OCI-LY1 (cell line): Measurements from ENCODE around the gene NFKBIL1.

Source experiments
- H2AFZ ChIP-seq: fragments of 200-600 bp; sonication (generic), shearing (Covaris generic); 2 replicates; pipeline ENCODE4 v1.6.0; 2014; ENCODE audit warnings: antibody characterized with exemption, mild to moderate bottlenecking, low read length
- H3F3A ChIP-seq: fragments of 200-600 bp; sonication (generic), shearing (Covaris generic); 2 replicates; pipeline ENCODE4 v1.6.0; 2014; ENCODE audit warnings: mild to moderate bottlenecking, antibody characterized with exemption, low read length, moderate library complexity; ENCODE audit not compliant: insufficient read depth
- H3K27ac ChIP-seq: fragments of 200-600 bp; sonication (generic); 2 replicates; pipeline ENCODE4 v1.5.1; 2014; ENCODE audit warnings: low read length, mixed run types, mild to moderate bottlenecking, low read depth; ENCODE audit not compliant: poor library complexity, severe bottlenecking
- H3K27me3 ChIP-seq: fragments of 200-600 bp; sonication (generic); 2 replicates; pipeline ENCODE4 v1.6.0; 2014; ENCODE audit warnings: antibody characterized with exemption, mild to moderate bottlenecking, low read length, moderate library complexity; ENCODE audit not compliant: insufficient read depth
- H3K36me3 ChIP-seq: fragments of 200-600 bp; sonication (generic); 2 replicates; pipeline ENCODE4 v1.6.1; 2014; ENCODE audit warnings: mild to moderate bottlenecking, antibody characterized with exemption, low read length, moderate library complexity, mixed read lengths; ENCODE audit not compliant: insufficient read depth
- H3K4me1 ChIP-seq: fragments of 200-600 bp; sonication (generic); 2 replicates; pipeline ENCODE4 v1.5.1; 2014; ENCODE audit warnings: mild to moderate bottlenecking, low read length, moderate library complexity; ENCODE audit not compliant: insufficient read depth, severe bottlenecking
- H3K4me2 ChIP-seq: fragments of 200-600 bp; sonication (generic), shearing (Covaris generic); 2 replicates; pipeline ENCODE4 v1.6.1; 2014; ENCODE audit warnings: low read length
- H3K4me3 ChIP-seq: fragments of 200-600 bp; sonication (generic); 2 replicates; pipeline ENCODE4 v1.5.1; 2014; ENCODE audit warnings: low read length, low read depth, mild to moderate bottlenecking, mixed read lengths; ENCODE audit not compliant: poor library complexity, severe bottlenecking
- H3K79me2 ChIP-seq: fragments of 200-600 bp; shearing (Covaris generic); 2 replicates; pipeline ENCODE4 v1.6.1; 2016; ENCODE audit warnings: mixed run types, low read length, mixed read lengths; ENCODE audit not compliant: insufficient read depth
- H3K9ac ChIP-seq: fragments of 200-600 bp; sonication (generic), shearing (Covaris generic); 2 replicates; pipeline ENCODE4 v1.6.1; 2014; ENCODE audit warnings: mild to moderate bottlenecking, low read length, mixed read lengths
- H3K9me2 ChIP-seq: fragments of 200-600 bp; sonication (generic), shearing (Covaris generic); 2 replicates; pipeline ENCODE4 v1.6.1; 2014; ENCODE audit warnings: low read depth, mild to moderate bottlenecking, low read length, mixed read lengths
- H3K9me3 ChIP-seq: fragments of 200-600 bp; shearing (Covaris generic); 2 replicates; pipeline ENCODE4 v1.6.1; 2014; ENCODE audit warnings: low read length, mixed read lengths
- H4K20me1 ChIP-seq: fragments of 200-600 bp; sonication (generic), shearing (Covaris generic); 2 replicates; pipeline ENCODE4 v1.6.0; 2016; ENCODE audit warnings: mild to moderate bottlenecking, low read length; ENCODE audit not compliant: insufficient read depth
- EZH2 ChIP-seq: fragments of 200-600 bp; sonication (generic), shearing (Covaris generic); IDR thresholded peaks from 2 replicates; pipeline ENCODE4 v1.8.0; 2017; ENCODE audit warnings: borderline replicate concordance, mixed run types, mild to moderate bottlenecking, antibody characterized with exemption, low read length, moderate library complexity, mixed read lengths
- TF ChIP-seq, protein P1 (sequence below): fragments of 200-600 bp; sonication (generic), shearing (Covaris generic); IDR thresholded peaks from 2 replicates; pipeline ENCODE4 v1.5.1; 2017; ENCODE audit warnings: mild to moderate bottlenecking, antibody characterized with exemption, low read length, moderate library complexity, mixed read lengths

NFKBIL1 gene

DNA sequence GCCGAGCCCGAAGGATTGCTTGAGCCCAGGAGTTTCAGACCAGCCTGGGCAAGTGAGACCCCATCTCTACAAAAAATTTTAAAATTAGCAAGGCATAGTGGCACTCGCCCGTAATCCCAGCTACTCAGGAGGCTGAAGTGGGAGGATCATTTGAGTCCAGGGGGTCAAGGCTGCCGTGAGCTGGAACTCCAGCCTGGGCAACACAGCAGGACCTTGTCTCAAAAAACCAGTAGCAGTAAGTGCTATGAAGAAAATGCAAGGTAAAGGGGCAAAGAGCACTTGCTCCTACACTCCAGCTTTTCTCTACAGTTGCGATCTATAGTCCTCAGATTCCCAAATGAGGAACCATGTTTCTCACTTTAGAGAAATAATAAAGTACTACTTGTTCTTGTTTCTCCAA, 3.8 kb upstream of the NFKBIL1 start:
- TF ChIP-seq, protein P1, sequence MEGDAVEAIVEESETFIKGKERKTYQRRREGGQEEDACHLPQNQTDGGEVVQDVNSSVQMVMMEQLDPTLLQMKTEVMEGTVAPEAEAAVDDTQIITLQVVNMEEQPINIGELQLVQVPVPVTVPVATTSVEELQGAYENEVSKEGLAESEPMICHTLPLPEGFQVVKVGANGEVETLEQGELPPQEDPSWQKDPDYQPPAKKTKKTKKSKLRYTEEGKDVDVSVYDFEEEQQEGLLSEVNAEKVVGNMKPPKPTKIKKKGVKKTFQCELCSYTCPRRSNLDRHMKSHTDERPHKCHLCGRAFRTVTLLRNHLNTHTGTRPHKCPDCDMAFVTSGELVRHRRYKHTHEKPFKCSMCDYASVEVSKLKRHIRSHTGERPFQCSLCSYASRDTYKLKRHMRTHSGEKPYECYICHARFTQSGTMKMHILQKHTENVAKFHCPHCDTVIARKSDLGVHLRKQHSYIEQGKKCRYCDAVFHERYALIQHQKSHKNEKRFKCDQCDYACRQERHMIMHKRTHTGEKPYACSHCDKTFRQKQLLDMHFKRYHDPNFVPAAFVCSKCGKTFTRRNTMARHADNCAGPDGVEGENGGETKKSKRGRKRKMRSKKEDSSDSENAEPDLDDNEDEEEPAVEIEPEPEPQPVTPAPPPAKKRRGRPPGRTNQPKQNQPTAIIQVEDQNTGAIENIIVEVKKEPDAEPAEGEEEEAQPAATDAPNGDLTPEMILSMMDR = no peak
- TF ChIP-seq EZH2 = no peak
- H3K27ac ChIP-seq = peak overlapping the region; percentile 84
- H3K9me3 ChIP-seq = no peaks in the 10 kb centered on the region
- H3K4me3 ChIP-seq = no peak overlapping the region
- peaks cover 70% of the 10 kb centered on the region for H3K4me1 ChIP-seq
- H3K27me3 ChIP-seq = no peaks in the 10 kb centered on the region
- no peak overlapping the region for H3K9ac ChIP-seq
- no peak overlapping the region for H3K4me2 ChIP-seq
- H3K79me2 ChIP-seq = peaks cover 31% of the 10 kb centered on the region
- H2AFZ ChIP-seq = no peak overlapping the region
- no peaks in the 10 kb centered on the region for H4K20me1 ChIP-seq
- H3K36me3 ChIP-seq = peaks cover 27% of the 10 kb centered on the region
- no peaks in the 10 kb centered on the region for H3F3A ChIP-seq
- H3K9me2 ChIP-seq = no peaks in the 10 kb centered on the region

DNA sequence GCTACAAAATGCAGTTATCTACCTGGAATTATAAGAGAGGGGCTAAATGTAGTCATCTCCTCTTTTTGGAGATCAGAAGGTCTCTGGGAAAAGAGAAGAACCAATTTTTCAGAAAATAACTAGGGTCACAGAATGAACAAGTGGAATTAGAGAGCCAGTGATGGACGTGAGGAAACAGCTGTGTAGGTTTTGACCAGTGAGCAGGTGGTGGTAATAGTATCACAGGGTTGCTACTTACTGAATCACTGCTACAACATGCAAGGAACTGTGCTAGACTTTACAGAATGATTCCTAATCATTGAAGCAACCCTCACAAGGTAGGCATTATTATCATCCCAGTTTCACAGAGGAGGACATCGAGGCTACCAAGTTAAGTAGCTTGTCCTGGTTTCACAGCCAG, 2.7 kb upstream of the NFKBIL1 start:
- Histone ChIP-seq H3K4me3 (peak overlapping the region; percentile 64), H3K9me2 (no peaks in the 10 kb centered on the region), H3K27me3 (no peaks in the 10 kb centered on the region), H3K4me2 (peak overlapping the region; percentile 92; the same call in 1 of the 2 replicates), H3K9ac (no peak overlapping the region; the same call in 1 of the 2 replicates), H2AFZ (no peak overlapping the region), H4K20me1 (no peaks in the 10 kb centered on the region), H3K4me1 (peaks cover 70% of the 10 kb centered on the region), H3K79me2 (peaks cover 21% of the 10 kb centered on the region), H3K36me3 (peaks cover 21% of the 10 kb centered on the region), H3K27ac (peak overlapping the region; percentile 47), H3F3A (no peaks in the 10 kb centered on the region), H3K9me3 (no peaks in the 10 kb centered on the region)
- TF ChIP-seq EZH2 = no peak
- TF ChIP-seq, protein P1 = no peak

DNA sequence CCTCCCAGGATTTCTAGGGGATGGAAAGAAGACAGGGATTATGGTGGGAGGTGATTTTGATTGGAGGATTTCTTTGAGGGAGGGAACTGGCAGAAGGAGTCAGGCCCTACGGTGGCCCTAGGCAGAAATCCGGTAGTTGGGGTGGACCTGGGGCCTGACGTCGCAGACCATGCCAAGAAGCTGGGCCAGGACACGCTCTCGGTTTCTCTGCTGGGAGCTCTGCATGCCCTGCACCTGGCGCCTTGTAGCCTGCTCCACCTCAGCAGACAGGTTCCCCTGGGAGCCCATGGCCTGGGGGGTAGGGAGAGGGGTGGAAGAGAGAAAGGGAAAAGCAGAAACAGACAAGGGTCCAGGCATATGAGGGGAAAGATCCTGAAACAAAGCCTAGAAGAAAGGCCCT, 2.1 kb upstream of the NFKBIL1 start:
- H3K27ac ChIP-seq = peak overlapping the region; percentile 47
- peak overlapping the region; percentile 64 for H3K4me3 ChIP-seq
- no peaks in the 10 kb centered on the region for H3K9me2 ChIP-seq
- peak overlapping the region; percentile 65; the same call in 1 of the 2 replicates for H3K9ac ChIP-seq
- no peaks in the 10 kb centered on the region for H3K9me3 ChIP-seq
- H3K79me2 ChIP-seq = peaks cover 15% of the 10 kb centered on the region
- no peaks in the 10 kb centered on the region for H4K20me1 ChIP-seq
- no peak overlapping the region for H2AFZ ChIP-seq
- H3F3A ChIP-seq = no peaks in the 10 kb centered on the region
- H3K4me1 ChIP-seq = peaks cover 68% of the 10 kb centered on the region
- peak overlapping the region; percentile 92 for H3K4me2 ChIP-seq
- TF ChIP-seq, protein P1 = no peak
- no peak for TF ChIP-seq EZH2
- peaks cover 17% of the 10 kb centered on the region for H3K36me3 ChIP-seq
- H3K27me3 ChIP-seq = no peaks in the 10 kb centered on the region
